OCI-LY3 (cell line): ENCODE measurements around the gene GAA.

Experiments
- CTCF ChIP-seq: fragments of 200-600, 300-600 bp; sonication (generic); IDR thresholded peaks from 2 replicates; pipeline ENCODE4 v1.5.1; 2014; ENCODE audit warnings: antibody characterized with exemption, low read length, low read depth
- EZH2phosphoT487 ChIP-seq: fragments of 200-600 bp; shearing (Covaris generic); IDR thresholded peaks from 2 replicates; pipeline ENCODE4 v1.6.1; 2018; ENCODE audit warnings: antibody characterized with exemption, mixed run types, low read depth

DNA sequence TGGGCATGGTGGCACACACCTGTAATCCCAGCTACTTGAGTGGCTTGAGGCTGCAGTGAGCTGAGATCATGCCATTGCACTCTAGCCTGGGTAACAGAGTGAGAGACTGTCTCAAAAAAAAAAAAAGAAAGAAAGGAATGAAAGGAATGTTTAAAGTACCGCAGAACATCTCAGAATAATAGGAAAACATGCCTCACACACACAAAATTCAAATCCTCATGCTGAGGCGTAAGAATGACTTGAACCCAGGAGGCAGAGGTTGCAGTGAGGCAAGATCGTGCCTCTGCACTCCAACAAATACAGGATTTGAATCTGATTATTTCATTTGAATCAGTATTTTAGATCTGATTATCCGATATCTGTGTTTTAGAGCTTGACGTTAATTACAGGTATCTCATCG is 21.3 kb upstream of the GAA start:
- no peak for TF ChIP-seq CTCF
- no peak for TF ChIP-seq EZH2phosphoT487
